Large intestine (tissue), 12 donors: ENCODE data around the gene HBA1. TPM values are rescaled to one million over a fixed set of nuclear protein-coding genes. Genes with fewer than 3 reads are reported as not detected.
"Not testable (repeated sequence)": the region's sequence is repeated elsewhere in the genome, so short reads cannot be mapped to it uniquely, and the experiment has no call there.

ENCODE experiments used
- DNase-seq, 2 donors: peaks; one replicate each; pipeline versions ENCODE4 v3.0.0 to v3.0.0-alpha.2; 2013
- H3K27ac ChIP-seq: one replicate; pipeline ENCODE4 v1.5.1; 2013; ENCODE audit warnings: low read length
- H3K27me3 ChIP-seq: 2 replicates; pipeline ENCODE4 v1.6.1; 2013; ENCODE audit warnings: low read length; ENCODE audit not compliant: control insufficient read depth, insufficient read depth
- H3K36me3 ChIP-seq: 2 replicates; pipeline ENCODE4 v1.6.1; 2013; ENCODE audit warnings: low read length; ENCODE audit not compliant: control insufficient read depth, insufficient read depth
- H3K4me1 ChIP-seq: one replicate; pipeline ENCODE4 v1.6.1; 2013; ENCODE audit warnings: low read length; ENCODE audit not compliant: control insufficient read depth, insufficient read depth
- H3K4me3 ChIP-seq: one replicate; pipeline ENCODE4 v1.5.1; 2013; ENCODE audit warnings: low read length
- H3K9me3 ChIP-seq: one replicate; pipeline ENCODE4 v1.6.1; 2013; ENCODE audit warnings: mild to moderate bottlenecking, low read depth, low read length, moderate library complexity; ENCODE audit not compliant: control insufficient read depth
- WGBS: methylation state at CpG from one replicate; pipeline ENCODE4 v1.1.5; 2013; ENCODE audit warnings: low lambda C conversion rate; ENCODE audit not compliant: insufficient coverage; 5-methylcytosine and 5-hydroxymethylcytosine counted together
- long read RNA-seq, 11 donors: transcript quantifications; one replicate each; lab custom pipeline, GENCODE V29; 2026
- polyA plus RNA-seq: library from polyadenylated mRNA; unstranded; fragments of 120-200 nt; gene quantifications from one replicate; pipeline ENCODE4 v1.2.1, GENCODE V29; 2013

The HBA1 gene
- 1,041 TPM for polyA plus RNA-seq
- long read RNA-seq, donor 1, transcript HBA1-201 (3 exons, 577 nt), result major isoform, 154 of 166 reads
- long read RNA-seq, donor 1, transcript HBA1-203 (2 exons, 674 nt), result minor isoform, 7 of 166 reads
- long read RNA-seq, donor 1, partial matches to known transcripts, result 0 of 166 reads
- long read RNA-seq, donor 1, other reads (novel, unspliced or antisense), result 0 of 166 reads
- long read RNA-seq, donor 2, transcript HBA1-201 (3 exons, 577 nt), result major isoform, 330 of 355 reads
- long read RNA-seq, donor 2, transcript HBA1-204 (2 exons, 410 nt), result minor isoform, 13 of 355 reads
- long read RNA-seq, donor 2, transcript HBA1-203 (2 exons, 674 nt), result minor isoform, 12 of 355 reads
- long read RNA-seq, donor 2, partial matches to known transcripts, result 0 of 355 reads
- long read RNA-seq, donor 2, other reads (novel, unspliced or antisense), result 0 of 355 reads
- long read RNA-seq, donor 3, result 0 reads
- long read RNA-seq, donor 4, transcript HBA1-201 (3 exons, 577 nt), result major isoform, 22 of 24 reads
- long read RNA-seq, donor 4, partial matches to known transcripts, result 0 of 24 reads
- long read RNA-seq, donor 4, other reads (novel, unspliced or antisense), result 0 of 24 reads
- long read RNA-seq, donor 5, transcript HBA1-204 (2 exons, 410 nt), result minor isoform, 9 of 333 reads
- long read RNA-seq, donor 5, transcript HBA1-203 (2 exons, 674 nt), result minor isoform, 15 of 333 reads
- long read RNA-seq, donor 5, transcript HBA1-201 (3 exons, 577 nt), result major isoform, 308 of 333 reads
- long read RNA-seq, donor 5, partial matches to known transcripts, result 0 of 333 reads
- long read RNA-seq, donor 5, other reads (novel, unspliced or antisense), result 0 of 333 reads
- long read RNA-seq, donor 6, transcript HBA1-204 (2 exons, 410 nt), result minor isoform, 12 of 327 reads
- long read RNA-seq, donor 6, transcript HBA1-203 (2 exons, 674 nt), result minor isoform, 21 of 327 reads
- long read RNA-seq, donor 6, transcript HBA1-201 (3 exons, 577 nt), result major isoform, 281 of 327 reads
- long read RNA-seq, donor 6, partial matches to known transcripts, result 11 of 327 reads
- long read RNA-seq, donor 6, other reads (novel, unspliced or antisense), result 0 of 327 reads
- long read RNA-seq, donor 7, transcript HBA1-203 (2 exons, 674 nt), result minor isoform, 27 of 509 reads
- long read RNA-seq, donor 7, transcript HBA1-201 (3 exons, 577 nt), result major isoform, 440 of 509 reads
- long read RNA-seq, donor 7, transcript HBA1-204 (2 exons, 410 nt), result minor isoform, 11 of 509 reads
- long read RNA-seq, donor 7, transcript HBA1-202 (3 exons, 504 nt), result minor isoform, 5 of 509 reads
- long read RNA-seq, donor 7, partial matches to known transcripts, result 26 of 509 reads
- long read RNA-seq, donor 7, other reads (novel, unspliced or antisense), result 0 of 509 reads
- long read RNA-seq, donor 8, transcript HBA1-201 (3 exons, 577 nt), result major isoform, 470 of 517 reads
- long read RNA-seq, donor 8, transcript HBA1-204 (2 exons, 410 nt), result minor isoform, 9 of 517 reads
- long read RNA-seq, donor 8, transcript HBA1-203 (2 exons, 674 nt), result minor isoform, 36 of 517 reads
- long read RNA-seq, donor 8, partial matches to known transcripts, result 0 of 517 reads
- long read RNA-seq, donor 8, other reads (novel, unspliced or antisense), result 0 of 517 reads
- long read RNA-seq, donor 9, transcript HBA1-201 (3 exons, 577 nt), result major isoform, 66 of 71 reads
- long read RNA-seq, donor 9, partial matches to known transcripts, result 0 of 71 reads
- long read RNA-seq, donor 9, other reads (novel, unspliced or antisense), result 0 of 71 reads
- long read RNA-seq, donor 10, transcript HBA1-204 (2 exons, 410 nt), result minor isoform, 20 of 724 reads
- long read RNA-seq, donor 10, transcript HBA1-203 (2 exons, 674 nt), result minor isoform, 46 of 724 reads
- long read RNA-seq, donor 10, transcript HBA1-201 (3 exons, 577 nt), result major isoform, 614 of 724 reads
- long read RNA-seq, donor 10, partial matches to known transcripts, result 44 of 724 reads
- long read RNA-seq, donor 10, other reads (novel, unspliced or antisense), result 0 of 724 reads
- long read RNA-seq, donor 11, transcript HBA1-203 (2 exons, 674 nt), result minor isoform, 14 of 169 reads
- long read RNA-seq, donor 11, transcript HBA1-204 (2 exons, 410 nt), result minor isoform, 7 of 169 reads
- long read RNA-seq, donor 11, transcript HBA1-201 (3 exons, 577 nt), result major isoform, 148 of 169 reads
- long read RNA-seq, donor 11, partial matches to known transcripts, result 0 of 169 reads
- long read RNA-seq, donor 11, other reads (novel, unspliced or antisense), result 0 of 169 reads

DNA sequence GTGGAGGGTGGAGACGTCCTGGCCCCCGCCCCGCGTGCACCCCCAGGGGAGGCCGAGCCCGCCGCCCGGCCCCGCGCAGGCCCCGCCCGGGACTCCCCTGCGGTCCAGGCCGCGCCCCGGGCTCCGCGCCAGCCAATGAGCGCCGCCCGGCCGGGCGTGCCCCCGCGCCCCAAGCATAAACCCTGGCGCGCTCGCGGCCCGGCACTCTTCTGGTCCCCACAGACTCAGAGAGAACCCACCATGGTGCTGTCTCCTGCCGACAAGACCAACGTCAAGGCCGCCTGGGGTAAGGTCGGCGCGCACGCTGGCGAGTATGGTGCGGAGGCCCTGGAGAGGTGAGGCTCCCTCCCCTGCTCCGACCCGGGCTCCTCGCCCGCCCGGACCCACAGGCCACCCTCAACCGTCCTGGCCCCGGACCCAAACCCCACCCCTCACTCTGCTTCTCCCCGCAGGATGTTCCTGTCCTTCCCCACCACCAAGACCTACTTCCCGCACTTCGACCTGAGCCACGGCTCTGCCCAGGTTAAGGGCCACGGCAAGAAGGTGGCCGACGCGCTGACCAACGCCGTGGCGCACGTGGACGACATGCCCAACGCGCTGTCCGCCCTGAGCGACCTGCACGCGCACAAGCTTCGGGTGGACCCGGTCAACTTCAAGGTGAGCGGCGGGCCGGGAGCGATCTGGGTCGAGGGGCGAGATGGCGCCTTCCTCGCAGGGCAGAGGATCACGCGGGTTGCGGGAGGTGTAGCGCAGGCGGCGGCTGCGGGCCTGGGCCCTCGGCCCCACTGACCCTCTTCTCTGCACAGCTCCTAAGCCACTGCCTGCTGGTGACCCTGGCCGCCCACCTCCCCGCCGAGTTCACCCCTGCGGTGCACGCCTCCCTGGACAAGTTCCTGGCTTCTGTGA, at the start of gene HBA1:
Gene HBA1, plus strand, starts transcription at position 204 of the 906 bp plus-strand sequence. Its CDS starts 37 bp downstream, at position 241.
- no CpG with 5 or more reads among the region's 88 CpGs for WGBS
- not testable (repeated sequence) for H3K36me3 ChIP-seq, H3K27ac ChIP-seq, DNase-seq, H3K4me3 ChIP-seq, H3K9me3 ChIP-seq, H3K4me1 ChIP-seq
- peaks cover 68% of the 10 kb centered on the region for H3K27me3 ChIP-seq

DNA sequence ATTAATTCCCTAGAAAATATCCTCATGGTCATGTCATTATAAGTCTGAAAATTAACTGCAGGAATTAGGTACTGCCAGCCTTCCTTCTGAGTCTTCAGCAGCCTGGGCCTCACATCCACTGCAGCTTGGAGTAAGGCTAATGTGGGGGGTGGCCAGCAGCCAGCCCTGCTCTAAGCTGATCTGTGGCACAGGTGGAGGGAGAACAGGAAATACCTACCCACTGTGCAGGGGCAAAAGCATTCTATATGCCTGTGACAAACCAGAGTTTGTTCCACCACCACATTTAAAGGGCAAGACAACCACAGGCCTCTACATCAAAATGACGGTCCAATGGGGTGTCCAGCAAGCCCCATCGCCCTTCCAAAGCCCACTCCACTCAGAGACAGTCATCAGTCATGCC, 47.4 kb upstream of the HBA1 start:
- H3K27me3 ChIP-seq, result no peaks in the 10 kb centered on the region
- H3K4me1 ChIP-seq, result no peaks in the 10 kb centered on the region
- no peaks in the 10 kb centered on the region for H3K9me3 ChIP-seq
- no peak overlapping the region for H3K4me3 ChIP-seq
- no CpG with 5 or more reads among the region's 2 CpGs for WGBS
- peaks cover 11% of the 10 kb centered on the region for H3K36me3 ChIP-seq
- no peak overlapping the region for H3K27ac ChIP-seq
- DNase-seq, result no peak

DNA sequence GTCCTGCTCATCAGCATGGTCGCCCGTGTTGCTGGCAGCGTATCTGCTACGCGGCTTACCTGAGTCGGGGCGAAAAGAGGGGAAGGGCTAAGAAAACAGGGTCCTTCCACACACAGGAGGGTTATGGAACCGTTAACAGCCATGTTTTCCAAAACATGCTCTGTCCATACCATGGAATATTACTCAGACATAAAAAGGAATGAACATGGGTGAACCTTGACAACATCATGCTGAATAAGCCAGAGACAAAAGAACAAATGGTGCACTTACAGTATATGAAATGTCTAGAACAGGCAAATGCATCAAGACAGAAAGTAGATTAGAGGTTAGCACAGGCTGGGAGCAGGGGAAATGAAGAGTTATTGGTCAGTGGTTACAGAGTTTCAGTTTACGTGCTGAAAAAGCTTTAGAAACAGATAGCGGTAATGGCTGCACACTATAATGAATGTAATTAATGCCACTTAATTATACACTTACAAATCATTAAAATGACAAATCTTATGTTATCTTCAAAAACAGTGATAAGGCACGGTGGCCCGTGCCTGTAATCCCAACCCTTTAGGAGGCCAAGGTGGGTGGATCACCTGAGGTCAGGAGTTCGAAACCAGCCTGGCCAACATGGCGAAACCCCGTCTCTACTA, 45.8 kb upstream of the HBA1 start:
- peaks cover 5% of the 10 kb centered on the region for H3K36me3 ChIP-seq
- H3K4me1 ChIP-seq, result no peaks in the 10 kb centered on the region
- H3K9me3 ChIP-seq, result no peaks in the 10 kb centered on the region
- no CpG with 5 or more reads among the region's 15 CpGs for WGBS
- H3K4me3 ChIP-seq, result no peak overlapping the region
- DNase-seq, result no peak
- H3K27me3 ChIP-seq, result no peaks in the 10 kb centered on the region
- H3K27ac ChIP-seq, result no peak overlapping the region

DNA sequence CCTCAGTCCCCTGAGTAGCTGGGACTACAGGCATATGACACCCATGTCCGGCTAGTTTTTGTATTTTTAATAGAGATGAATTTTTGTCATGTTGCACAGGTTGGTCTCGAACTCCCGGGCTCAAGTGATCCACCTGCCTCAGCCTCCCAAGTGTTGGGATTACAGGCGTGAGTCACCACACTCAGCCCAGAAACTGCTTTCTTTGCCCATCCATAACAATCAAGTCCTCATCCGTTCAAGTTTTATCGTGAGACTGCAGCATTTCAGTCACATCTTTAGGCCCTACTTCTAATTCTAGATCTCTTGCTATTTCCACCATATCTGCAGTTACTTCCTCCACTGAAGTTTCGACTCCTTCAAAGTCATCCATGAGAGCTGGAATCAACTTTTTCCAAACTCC, 44.4 kb upstream of the HBA1 start:
- H3K27ac ChIP-seq, result no peak overlapping the region
- no peak overlapping the region for H3K4me3 ChIP-seq
- H3K9me3 ChIP-seq, result no peaks in the 10 kb centered on the region
- DNase-seq, result no peak
- peaks cover 5% of the 10 kb centered on the region for H3K36me3 ChIP-seq
- 90% methylated on average over 2 of the region's 7 CpGs for WGBS
- H3K27me3 ChIP-seq, result no peaks in the 10 kb centered on the region
- H3K4me1 ChIP-seq, result no peaks in the 10 kb centered on the region

DNA sequence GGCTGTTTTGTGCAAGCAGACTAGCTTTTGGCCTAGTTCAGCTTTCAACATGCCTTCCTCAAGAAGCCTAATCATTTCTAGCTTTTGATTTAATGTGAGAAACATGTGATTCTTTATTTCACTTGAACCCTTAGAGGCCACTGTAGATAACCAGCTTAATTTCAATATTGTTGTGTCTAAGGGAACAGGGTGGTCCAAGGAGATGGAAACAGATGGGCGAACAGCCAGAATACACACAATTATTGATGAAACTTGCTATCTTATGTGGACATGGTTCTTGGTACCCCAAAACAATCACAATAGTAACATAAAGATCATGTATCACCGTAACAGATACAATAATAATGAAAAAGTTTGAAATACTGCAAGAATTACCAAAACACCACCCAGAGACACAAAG, 42.8 kb upstream of the HBA1 start:
- 100% methylated on average over 2 of the region's 2 CpGs for WGBS
- Histone ChIP-seq H3K4me1 (peaks cover 5% of the 10 kb centered on the region), H3K27me3 (no peaks in the 10 kb centered on the region), H3K4me3 (no peak overlapping the region), H3K9me3 (no peaks in the 10 kb centered on the region), H3K36me3 (peaks cover 3% of the 10 kb centered on the region), H3K27ac (no peak overlapping the region)
- no peak for DNase-seq

DNA sequence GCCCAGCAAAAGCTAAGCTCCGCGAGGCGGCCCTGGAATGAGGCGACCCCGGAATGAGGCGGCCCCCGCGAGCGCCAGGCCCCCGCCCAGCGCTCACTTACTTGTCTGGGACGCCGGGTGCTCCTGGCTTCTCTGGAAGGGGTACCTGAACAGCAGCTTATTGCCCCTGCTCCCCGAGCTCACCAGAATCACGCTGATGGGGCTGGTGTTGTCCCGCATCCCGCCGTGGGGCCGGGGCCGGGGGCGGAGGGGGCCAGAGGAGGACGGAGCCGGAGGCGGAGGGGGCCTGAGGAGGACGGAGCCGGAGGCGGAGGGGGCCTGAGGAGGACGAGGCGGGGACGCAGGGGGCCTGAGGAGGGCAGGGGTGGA, 38.4 kb upstream of the HBA1 start:
- peak overlapping the region; percentile 88 for H3K4me3 ChIP-seq
- peaks cover 5% of the 10 kb centered on the region for H3K4me1 ChIP-seq
- no CpG with 5 or more reads among the region's 30 CpGs for WGBS
- peak in 1 of 2 donors; percentile 27 for DNase-seq
- H3K27ac ChIP-seq, result peak overlapping the region; percentile 56
- no peaks in the 10 kb centered on the region for H3K36me3 ChIP-seq
- H3K27me3 ChIP-seq, result peaks cover 2% of the 10 kb centered on the region
- no peaks in the 10 kb centered on the region for H3K9me3 ChIP-seq

DNA sequence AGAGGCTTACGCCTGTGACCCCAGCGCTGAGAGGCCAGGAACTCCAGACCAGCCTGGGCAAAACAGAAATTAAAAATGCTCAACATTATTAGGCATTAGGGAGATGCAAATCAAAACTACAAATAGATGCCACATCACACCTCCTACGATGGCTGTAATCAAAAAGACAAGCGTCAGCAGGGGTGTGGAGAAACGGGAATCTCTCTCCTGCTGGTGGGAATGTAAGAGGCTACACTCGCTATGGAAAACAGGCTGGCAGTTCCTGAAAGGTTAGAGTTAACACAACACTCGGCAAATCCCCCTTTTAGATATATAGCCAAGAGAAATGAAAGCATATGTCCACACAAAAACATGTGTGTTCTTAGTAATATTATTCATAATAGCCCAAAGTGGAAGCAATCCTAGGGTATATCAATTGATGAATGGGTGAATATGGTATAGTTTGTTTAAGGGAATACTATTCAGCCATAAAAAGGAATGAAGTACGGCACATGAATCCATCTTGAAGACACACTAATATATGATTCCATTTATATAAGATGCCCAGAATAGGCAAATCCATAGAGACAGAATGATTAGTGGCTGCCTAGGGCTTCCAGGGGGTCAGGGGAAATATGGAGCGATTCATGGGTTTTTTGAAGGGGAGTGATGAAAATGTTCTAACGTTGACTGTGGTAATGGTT, 36.2 kb upstream of the HBA1 start:
- Histone ChIP-seq H3K27me3 (peaks cover 5% of the 10 kb centered on the region), H3K27ac (no peak overlapping the region)
- WGBS, result no CpG with 5 or more reads among the region's 10 CpGs

More for the DNA sequence above, 36.2 kb upstream of the HBA1 start:
- Histone ChIP-seq H3K36me3 (no peaks in the 10 kb centered on the region), H3K4me1 (peaks cover 5% of the 10 kb centered on the region), H3K4me3 (no peak overlapping the region), H3K9me3 (no peaks in the 10 kb centered on the region)
- DNase-seq, result no peak
